ENCODE measurements around the gene RASL11B. TPM values are rescaled to one million over a fixed set of nuclear protein-coding genes. Genes with fewer than 3 reads are reported as not detected.

Gene RASL11B
- total RNA-seq, 4 donors from 2014 or later: 2.4 to 9.2 (median 6.5) TPM

Other genes with a start within 250 kb of the RASL11B start
- gene USP46, start 203.0 kb upstream of the RASL11B start, total RNA-seq: 10 to 100 TPM; 28.2 to 55.5 (median 37.9) TPM
- under 1 TPM in 3 of 4 donors, not detected in 1; 0.63 to 0.90 (median 0.78) TPM for gene ERVMER34-1, start 110.9 kb upstream of the RASL11B start, total RNA-seq

Measured in tibial nerve (tissue), 4 donors.